Measurements from ENCODE around the gene GDPD3. TPM values are rescaled to one million over a fixed set of nuclear protein-coding genes. Genes with fewer than 3 reads are reported as not detected.

The GDPD3 gene
- total and polyA plus RNA-seq, 2 of the 13 experiments (the other 11 are each of a cell fraction or from before 2014, with no cell fraction given), result 18.7 to 20.6 TPM

- no peak for TF ChIP-seq ZNF512 (CRISPR knock-in tag; IDR thresholded peaks at IDR 0.05)
- no peak for TF ChIP-seq ZNF432 (CRISPR knock-in tag; IDR thresholded peaks at IDR 0.05; ENCODE audit: borderline replicate concordance)
- TF ChIP-seq ZNF569 (CRISPR knock-in tag; IDR thresholded peaks at IDR 0.05; ENCODE audit: borderline replicate concordance), result no peak; the same call in 1 of the 2 replicates
- peak; percentile 86; the same call in 1 of the 2 replicates for TF ChIP-seq ZBTB26 (CRISPR knock-in tag; IDR thresholded peaks at IDR 0.05; ENCODE audit: borderline replicate concordance)
- no peak for TF ChIP-seq ARID2 (CRISPR knock-in tag; IDR thresholded peaks at IDR 0.05; ENCODE audit: borderline replicate concordance)
- no peak for TF ChIP-seq ZNF24 (IDR thresholded peaks at IDR 0.05)
- TF ChIP-seq FIP1L1 (IDR thresholded peaks at IDR 0.05; ENCODE audit: borderline replicate concordance, insufficient read depth, low read depth, low read length), result no peak; the same call in 1 of the 2 replicates
- no peak; the same call in 1 of the 2 replicates for TF ChIP-seq ZBTB37 (CRISPR knock-in tag; IDR thresholded peaks at IDR 0.05)
- peak; percentile 36; the same call in 1 of the 2 replicates for TF ChIP-seq MXD4 (CRISPR knock-in tag; IDR thresholded peaks at IDR 0.05)
- TF ChIP-seq ZNF530 (CRISPR knock-in tag; IDR thresholded peaks at IDR 0.05; ENCODE audit: low read depth), result no peak
- no peak; the same call in 1 of the 2 replicates for TF ChIP-seq HNRNPL (IDR thresholded peaks at IDR 0.05; ENCODE audit: low read depth, low read length)
- no peak for TF ChIP-seq ZSCAN30 (CRISPR knock-in tag; IDR thresholded peaks at IDR 0.05)
- no peak; the same call in 1 of the 2 replicates for TF ChIP-seq HDAC1 (CRISPR knock-in tag; IDR thresholded peaks at IDR 0.05)
- no peak for TF ChIP-seq ZNF318 (CRISPR knock-in tag; IDR thresholded peaks at IDR 0.05)
Measured at GRCh38 chr16:30091474-30092372, 21.6 kb downstream of the GDPD3 start, which contains the start of gene TBX6 (continued).

Data from HepG2 (cell line).